HG03460 (cell line): Measurements from ENCODE around the gene PRDM16.

Experiments
- ATAC-seq: cut with Tn5 transposase; IDR thresholded peaks from one replicate; pipeline ENCODE4 v1.9.1; 2021; ENCODE audit not compliant: unreplicated experiment

PRDM16 gene

GRCh38 chr1:3363756-3364155, 294.8 kb downstream of the PRDM16 start:
- no peak for ATAC-seq

DNA sequence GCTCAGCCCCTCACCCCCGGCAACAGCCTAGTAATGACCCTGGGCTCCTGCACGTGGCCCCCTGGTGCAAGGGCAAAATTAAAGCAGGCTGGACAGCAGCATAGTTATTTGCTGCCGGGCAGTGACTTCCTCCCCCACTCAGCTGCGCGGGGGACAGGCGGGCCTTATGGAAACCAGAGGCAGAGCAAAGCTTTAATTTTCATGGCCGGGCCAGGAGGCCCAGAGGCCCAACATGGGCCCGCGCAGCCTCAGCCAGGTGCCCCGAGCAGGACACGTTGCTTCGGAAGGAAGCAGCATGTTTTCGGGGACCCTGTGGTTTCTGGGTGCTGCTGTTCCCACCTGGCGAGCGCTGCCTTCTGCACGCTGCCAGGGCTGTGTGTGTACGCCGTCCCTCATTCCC, 295.5 kb downstream of the PRDM16 start:
- no peak for ATAC-seq

- no peak for ATAC-seq
Observed at GRCh38 chr1:3364983-3365382, 296.0 kb downstream of the PRDM16 start.

GRCh38 chr1:3365523-3366125, 296.6 kb downstream of the PRDM16 start:
- ATAC-seq: no peak

- no peak for ATAC-seq
Observed at GRCh38 chr1:3366126-3367051, 297.4 kb downstream of the PRDM16 start.

GRCh38 chr1:3367376-3367775, 298.4 kb downstream of the PRDM16 start:
- no peak for ATAC-seq

- ATAC-seq: no peak
Observed at GRCh38 chr1:3368059-3368458, 299.1 kb downstream of the PRDM16 start.

DNA sequence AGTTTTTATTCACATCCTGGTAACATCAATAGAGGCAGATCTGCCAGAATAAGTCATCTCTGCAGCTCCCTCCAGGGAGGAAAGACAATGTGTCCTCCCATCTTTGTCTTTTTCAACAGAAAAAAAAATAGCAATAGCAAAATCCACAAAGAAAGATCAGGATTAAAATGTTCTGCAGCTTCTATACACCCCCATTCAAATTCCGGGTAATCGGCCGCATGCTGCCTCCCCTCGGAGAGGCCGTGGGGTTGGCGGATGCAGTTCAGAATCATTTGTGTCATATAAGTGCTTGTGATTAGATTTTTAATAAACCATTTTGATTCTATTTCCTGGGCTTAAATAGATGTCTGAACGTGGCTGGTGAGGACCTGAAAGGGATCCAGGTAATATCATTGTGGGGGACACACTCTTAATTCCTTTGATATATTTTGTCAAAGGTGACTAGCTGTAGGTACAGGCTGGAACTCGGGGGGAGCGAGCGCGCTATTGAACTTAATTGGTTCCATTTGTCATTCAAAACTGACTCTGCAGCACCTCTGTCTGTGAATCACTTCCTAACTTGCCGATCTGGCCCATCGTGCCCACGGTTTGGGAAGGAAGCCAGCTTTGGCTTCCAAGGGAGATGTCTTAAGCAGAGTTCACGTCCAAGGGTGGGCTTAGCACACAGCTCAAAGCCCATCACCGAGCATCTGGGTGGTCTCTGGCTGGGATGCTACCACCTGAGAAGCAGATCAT, 299.9 kb downstream of the PRDM16 start:
- no peak for ATAC-seq

- ATAC-seq: no peak
Observed at GRCh38 chr1:3369446-3370076, 300.6 kb downstream of the PRDM16 start.

GRCh38 chr1:3370856-3371703, 302.1 kb downstream of the PRDM16 start:
- ATAC-seq: no peak

DNA sequence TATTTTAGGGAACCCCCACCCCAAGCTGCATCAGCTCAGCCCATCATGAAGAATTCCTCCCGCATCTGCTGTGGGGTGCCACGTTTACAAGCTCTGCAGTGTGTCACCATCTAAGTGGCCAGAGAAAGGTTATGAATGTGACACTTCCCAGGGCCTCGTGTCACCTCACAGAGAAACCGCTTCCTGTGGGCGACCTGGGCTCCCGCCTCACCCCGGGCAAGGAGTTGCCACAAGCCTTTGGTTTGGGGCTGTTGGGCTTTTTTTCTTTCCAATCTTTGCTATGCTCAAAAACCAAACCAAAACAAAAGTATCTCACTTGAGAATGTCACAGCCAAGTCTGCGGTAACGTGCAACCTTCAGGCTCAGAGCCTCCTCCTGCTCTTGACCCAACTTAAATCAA, 303.3 kb downstream of the PRDM16 start:
- no peak for ATAC-seq

GRCh38 chr1:3373175-3373574, 304.2 kb downstream of the PRDM16 start:
- no peak for ATAC-seq

- ATAC-seq: no peak
Observed at GRCh38 chr1:3373700-3374405, 304.9 kb downstream of the PRDM16 start.

DNA sequence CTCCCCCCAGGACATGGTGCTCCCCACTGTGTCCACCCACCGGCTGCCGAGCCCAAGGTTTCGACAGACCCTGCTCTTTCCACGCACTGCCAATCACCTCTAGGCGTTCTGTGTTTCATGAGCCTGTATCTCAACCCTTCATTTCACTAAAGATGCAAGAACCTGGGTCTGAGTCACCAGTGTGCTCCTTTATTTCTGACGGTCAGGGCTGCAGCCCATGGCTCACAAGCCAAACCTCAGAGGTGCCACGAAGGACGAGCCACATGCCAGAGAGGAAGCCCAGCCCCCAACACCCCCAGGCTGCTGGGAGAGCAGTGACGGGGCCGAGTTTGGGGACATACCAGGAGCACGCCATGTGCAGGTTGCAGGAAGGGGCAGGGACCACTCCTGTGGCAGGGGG, 306.2 kb downstream of the PRDM16 start:
- ATAC-seq: no peak

DNA sequence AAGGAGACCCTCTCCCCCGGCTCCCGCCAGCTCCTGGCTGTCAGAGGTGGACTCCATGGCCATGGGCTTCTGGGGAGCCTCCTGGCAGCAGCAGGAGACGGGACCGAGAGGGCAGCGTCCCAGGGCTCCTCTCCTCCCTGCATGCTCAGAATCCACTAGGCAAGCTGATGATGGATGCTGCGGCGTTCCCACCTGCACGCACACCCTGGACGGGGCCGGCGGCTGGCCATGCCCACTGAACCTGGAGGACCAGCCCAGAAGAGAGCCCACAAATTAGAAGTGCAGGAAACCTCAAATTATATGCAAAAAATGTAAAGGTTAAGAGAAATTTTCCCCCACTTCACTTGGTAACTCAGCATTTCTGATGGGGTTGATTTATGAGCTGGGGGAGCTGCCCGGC, 308.2 kb downstream of the PRDM16 start:
- no peak for ATAC-seq

DNA sequence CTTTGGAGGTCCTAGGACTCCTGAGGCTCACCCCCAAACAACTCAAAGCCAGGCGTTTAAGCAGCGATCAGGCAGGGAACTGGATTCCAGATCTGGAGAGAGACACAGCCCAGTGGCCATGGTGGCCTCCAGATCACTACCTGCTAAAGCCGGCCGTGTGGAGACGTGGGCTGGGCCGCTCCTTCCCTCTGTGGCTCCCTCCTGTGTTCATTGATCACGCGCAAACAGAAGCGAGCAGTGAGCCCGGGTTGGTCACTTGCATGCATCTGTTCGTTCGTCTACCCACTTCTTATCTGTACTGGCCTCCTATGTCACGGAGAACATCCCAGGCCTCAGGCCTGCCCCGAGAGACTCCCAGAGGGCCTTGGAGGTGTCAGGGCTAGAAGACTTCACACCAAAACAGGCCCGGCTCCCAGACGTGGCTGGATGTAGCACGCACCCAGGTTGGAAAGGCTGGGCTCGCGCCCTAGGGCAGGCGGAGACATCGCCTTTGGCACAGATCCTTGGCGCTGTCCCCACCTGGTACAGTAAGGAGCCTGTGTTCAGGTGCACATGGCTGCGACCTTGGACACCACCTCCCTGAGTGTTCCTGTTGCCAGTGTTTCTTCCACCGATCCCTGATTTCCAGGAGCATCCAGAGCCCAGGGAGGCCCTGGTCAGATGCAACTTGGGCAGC, 308.7 kb downstream of the PRDM16 start:
- ATAC-seq: no peak

DNA sequence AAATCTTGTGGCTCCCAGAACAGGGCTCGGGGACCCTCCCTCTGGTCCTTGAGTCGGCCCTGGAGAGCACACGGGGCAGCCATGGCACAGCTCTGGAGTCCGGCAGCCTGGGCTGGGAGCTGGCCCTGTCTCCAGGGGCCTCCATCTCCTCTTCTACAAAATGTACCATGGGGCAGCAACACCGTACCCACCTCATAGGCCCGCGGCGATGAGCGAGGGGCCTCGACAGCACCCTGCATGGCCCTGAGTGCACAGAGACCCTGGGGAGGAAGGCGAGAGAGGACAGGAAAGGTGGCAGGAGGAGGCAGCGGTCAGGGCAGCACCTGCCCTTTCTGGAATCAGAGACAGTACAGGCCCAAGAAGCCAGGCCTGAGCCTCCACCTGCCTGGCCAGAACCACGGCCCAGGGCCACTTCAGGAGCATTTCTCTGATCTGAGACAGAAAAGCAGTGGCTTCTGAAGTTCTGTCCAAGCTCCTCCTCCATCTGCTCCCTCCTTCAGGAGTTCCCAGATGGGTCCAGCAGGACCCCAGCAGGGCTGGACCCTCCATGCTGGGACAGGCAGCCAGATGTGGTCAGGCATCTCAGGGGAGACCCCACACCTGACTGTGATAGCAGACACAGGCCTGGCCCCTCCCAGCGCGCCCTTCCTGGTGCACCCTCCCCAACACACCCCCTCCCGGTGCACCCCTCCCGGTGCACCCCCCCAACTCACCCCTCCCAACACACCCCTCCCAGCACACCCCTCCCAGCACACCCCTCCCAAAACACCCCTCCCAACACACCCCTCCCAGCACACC, 309.6 kb downstream of the PRDM16 start:
- ATAC-seq: no peak

- no peak for ATAC-seq
Observed at GRCh38 chr1:3379934-3380333, 310.9 kb downstream of the PRDM16 start.
